ENCODE data around the gene LMNB1. TPM values are rescaled to one million over a fixed set of nuclear protein-coding genes. Genes with fewer than 3 reads are reported as not detected.

Gene LMNB1
- total RNA-seq, 1 donor from 2014 or later, result 3.1 TPM

DNA sequence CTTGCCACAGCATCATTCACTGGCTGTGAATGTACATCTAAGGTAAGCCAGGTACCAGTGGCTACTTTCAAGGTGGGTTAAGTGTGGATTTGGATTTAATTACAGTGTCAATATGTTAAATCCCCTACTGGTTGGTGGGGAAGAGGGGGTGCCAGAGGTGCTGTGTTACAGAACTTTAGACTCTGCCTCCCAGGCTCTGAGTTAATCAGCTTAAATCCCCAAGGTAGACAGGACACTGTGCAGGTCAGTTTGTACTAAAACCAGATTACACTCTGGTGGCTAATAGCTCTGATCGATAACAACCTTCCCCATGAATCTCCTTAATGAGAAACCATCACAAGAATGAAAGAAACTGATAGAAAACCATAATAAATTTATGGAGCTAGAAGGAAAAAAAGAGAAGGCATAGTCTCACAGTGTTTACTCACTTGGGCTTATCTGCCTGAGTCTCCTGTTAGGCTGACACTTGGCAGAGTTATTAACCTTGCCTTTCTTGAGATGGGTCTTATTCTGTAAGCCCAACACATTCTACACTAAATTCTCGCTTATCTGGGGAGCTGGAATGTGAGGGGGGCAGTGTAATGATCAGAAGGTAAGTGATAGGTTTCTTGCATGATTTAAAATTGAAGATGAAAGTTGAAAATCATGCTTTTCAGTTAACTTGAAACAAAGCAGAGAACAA, 106.8 kb downstream of the LMNB1 start:
- no peak for DNase-seq (ENCODE audit: low read depth)

DNA sequence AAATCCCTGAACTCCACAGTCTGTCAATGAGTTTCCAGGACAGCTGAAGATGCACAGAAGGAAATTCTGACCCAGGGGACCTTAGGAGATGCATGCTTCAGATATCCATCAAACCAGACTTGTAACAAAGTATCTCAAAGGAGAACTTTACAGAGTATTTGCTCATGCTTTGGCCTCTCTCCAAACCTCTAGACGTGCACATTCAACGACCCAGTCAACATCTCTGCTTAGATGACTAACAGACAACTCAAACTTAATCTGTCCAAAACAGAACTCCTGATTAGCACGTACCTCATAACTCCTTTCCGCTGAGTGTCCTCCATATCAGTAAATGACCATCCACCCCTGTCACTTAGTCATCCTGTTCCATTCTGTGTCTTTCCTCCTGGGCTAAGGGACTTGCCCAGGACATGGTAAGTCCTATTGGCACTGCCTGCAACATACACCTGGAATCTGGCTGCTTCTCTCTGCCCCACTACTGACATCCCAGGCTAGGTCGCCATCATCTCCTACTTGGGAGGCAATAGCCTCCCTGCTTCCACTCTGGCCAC, 107.4 kb downstream of the LMNB1 start:
- peak; percentile 71 for DNase-seq (ENCODE audit: low read depth)

Other genes with a start within 250 kb of the LMNB1 start
- 19.0 and 22.1 TPM in 2 replicates for gene ALDH7A1, start 181.9 kb upstream of the LMNB1 start, total RNA-seq
- gene PHAX, start 176.2 kb upstream of the LMNB1 start, total RNA-seq, result 33.2 and 40.5 TPM in 2 replicates